PC-9 (cell line): ENCODE data around the gene LRP1B. TPM values are rescaled to one million over a fixed set of nuclear protein-coding genes. Genes with fewer than 3 reads are reported as not detected.

ENCODE experiments used
- BruUV-seq: library from RNA; stranded (reverse); fragments of 400-500 nt; replicated peaks from 2 replicates; lab custom pipeline; 2021; lab: Mats Ljungman, UMichigan
- CTCF ChIA-PET: fragments of 300-600 bp; sonication (Branson Sonifier 250); formaldehyde crosslinking; loops from one replicate; lab custom pipeline; 2022; ENCODE audit warnings: antibody characterized with exemption; lab: Charles Lee
- POLR2A ChIA-PET: fragments of 300-600 bp; sonication (Branson Sonifier 250); formaldehyde crosslinking; loops from one replicate; lab custom pipeline; 2022; ENCODE audit warnings: antibody characterized with exemption; ENCODE audit not compliant: unreplicated experiment; lab: Charles Lee
- DNase-seq, 2 experiments: peaks; one replicate each; pipeline versions ENCODE4 v3.0.0 to v3.0.0-alpha.2; 2015 to 2022; ENCODE audit warnings: mixed read lengths in 1 of 2
- H2AFZ ChIP-seq: fragments of 200-600 bp; sonication (generic); 2 replicates; pipeline ENCODE4 v1.8.1; 2017; ENCODE audit warnings: antibody characterized with exemption
- H3F3A ChIP-seq: fragments of 200-600 bp; sonication (generic); 2 replicates; pipeline ENCODE4 v1.8.1; 2017; ENCODE audit warnings: antibody characterized with exemption, mild to moderate bottlenecking, low read depth; ENCODE audit not compliant: insufficient read depth
- H3K27ac ChIP-seq: fragments of 200-600 bp; sonication (generic); 2 replicates; pipeline ENCODE4 v1.6.1; 2016; ENCODE audit warnings: mixed run types
- H3K27me3 ChIP-seq: fragments of 200-600 bp; sonication (generic); 2 replicates; pipeline ENCODE4 v1.6.1; 2016; ENCODE audit warnings: low read depth, mixed run types; ENCODE audit not compliant: insufficient read depth
- H3K36me3 ChIP-seq: fragments of 200-600 bp; sonication (generic); 2 replicates; pipeline ENCODE4 v1.6.1; 2016; ENCODE audit warnings: low read depth, mixed run types
- H3K4me1 ChIP-seq: fragments of 200-600 bp; sonication (generic); replicated peaks from 2 replicates; pipeline ENCODE4 v1.6.1; 2016; ENCODE audit warnings: mixed run types; ENCODE audit not compliant: insufficient read depth
- H3K4me2 ChIP-seq: fragments of 200-600 bp; sonication (generic); 2 replicates; pipeline ENCODE4 v1.6.1; 2017; ENCODE audit warnings: mixed run types
- H3K4me3 ChIP-seq: fragments of 200-600 bp; sonication (generic); 2 replicates; pipeline ENCODE4 v1.6.1; 2016; ENCODE audit warnings: mixed run types
- H3K79me2 ChIP-seq: fragments of 200-600 bp; sonication (generic); 2 replicates; pipeline ENCODE4 v1.6.1; 2017; ENCODE audit warnings: low read depth, mixed run types
- H3K9me2 ChIP-seq: fragments of 200-600 bp; sonication (generic); 2 replicates; pipeline ENCODE4 v1.8.1; 2017; ENCODE audit warnings: mild to moderate bottlenecking; ENCODE audit not compliant: insufficient read depth
- H3K9me3 ChIP-seq: fragments of 200-600 bp; sonication (generic); 2 replicates; pipeline ENCODE4 v1.8.1; 2016; ENCODE audit warnings: low read depth; ENCODE audit not compliant: insufficient read depth
- H4K20me1 ChIP-seq: fragments of 200-600 bp; sonication (generic); 2 replicates; pipeline ENCODE4 v1.8.1; 2017; ENCODE audit not compliant: insufficient read depth
- CTCF ChIP-seq: fragments of 200-600 bp; sonication (generic); conservative IDR thresholded peaks from 2 replicates; pipeline ENCODE4 v1.6.1; 2017; ENCODE audit warnings: mixed run types, antibody characterized with exemption, mild to moderate bottlenecking, moderate library complexity
- EZH2 ChIP-seq: fragments of 200-600 bp; sonication (generic); IDR thresholded peaks from 2 replicates; pipeline ENCODE4 v1.8.0; 2017; ENCODE audit warnings: antibody characterized with exemption, low read depth
- intact Hi-C: fragments of 100-400 bp; cut with micrococcal nuclease; formaldehyde crosslinking; loops from one replicate; pipeline ENCODE4 v1.10.0; 2022; ENCODE audit not compliant: unreplicated experiment
- total RNA-seq: library from RNA; stranded (reverse); gene quantifications from 2 replicates; pipeline ENCODE4 v1.2.3, GENCODE V29; 2021

LRP1B gene
- total RNA-seq, 1 experiment from 2014 or later, result 1.7 TPM

GRCh38 chr2:141384676-141385075 is 746.1 kb downstream of the LRP1B start:
- DNase-seq, result no peak
- no TSS peak for BruUV-seq
- Histone ChIP-seq H4K20me1 (no peaks in the 10 kb centered on the region), H3K36me3 (no peaks in the 10 kb centered on the region), H3K9me3 (no peaks in the 10 kb centered on the region), H3K4me1 (no peaks in the 10 kb centered on the region), H2AFZ (no peak overlapping the region), H3K4me2 (no peak overlapping the region), H3K4me3 (no peak overlapping the region), H3K9me2 (no peaks in the 10 kb centered on the region), H3F3A (no peaks in the 10 kb centered on the region), H3K27me3 (no peaks in the 10 kb centered on the region), H3K79me2 (no peaks in the 10 kb centered on the region), H3K27ac (no peak overlapping the region)
- ChIA-PET POLR2A (no interaction called here), CTCF (no interaction called here)
- intact Hi-C loops, result no loop called here
- TF ChIP-seq CTCF (no peak), EZH2 (no peak)

- Histone ChIP-seq H3K4me3 (no peak overlapping the region), H3K36me3 (no peaks in the 10 kb centered on the region), H3F3A (no peaks in the 10 kb centered on the region), H4K20me1 (no peaks in the 10 kb centered on the region), H3K4me1 (no peaks in the 10 kb centered on the region), H3K9me2 (no peaks in the 10 kb centered on the region), H3K27ac (no peak overlapping the region), H3K79me2 (no peaks in the 10 kb centered on the region), H3K4me2 (no peak overlapping the region), H2AFZ (no peak overlapping the region), H3K9me3 (no peaks in the 10 kb centered on the region), H3K27me3 (no peaks in the 10 kb centered on the region)
- no peak for TF ChIP-seq CTCF
- no peak for TF ChIP-seq EZH2
- DNase-seq, result no peak
- POLR2A ChIA-PET, result no interaction called here
- CTCF ChIA-PET, result no interaction called here
- intact Hi-C loops, result no loop called here
- no TSS peak for BruUV-seq
These were observed 748.9 kb downstream of the LRP1B start for GRCh38 chr2:141381946-141382345.

- no peaks in the 10 kb centered on the region for H3K9me2 ChIP-seq
- no peak overlapping the region for H3K4me3 ChIP-seq
- no TSS peak for BruUV-seq
- intact Hi-C loops, result no loop called here
- H4K20me1 ChIP-seq, result no peaks in the 10 kb centered on the region
- POLR2A ChIA-PET, result no interaction called here
- H3K4me2 ChIP-seq, result no peak overlapping the region
- no peaks in the 10 kb centered on the region for H3K36me3 ChIP-seq
- H3K9me3 ChIP-seq, result no peaks in the 10 kb centered on the region
- H3K79me2 ChIP-seq, result no peaks in the 10 kb centered on the region
- H3F3A ChIP-seq, result no peaks in the 10 kb centered on the region
- CTCF ChIA-PET, result no interaction called here
- no peak for DNase-seq
- no peaks in the 10 kb centered on the region for H3K4me1 ChIP-seq
- H3K27me3 ChIP-seq, result no peaks in the 10 kb centered on the region
- no peak overlapping the region for H2AFZ ChIP-seq
- H3K27ac ChIP-seq, result no peak overlapping the region
- TF ChIP-seq EZH2 (no peak), CTCF (no peak)
These were observed 750.5 kb downstream of the LRP1B start for GRCh38 chr2:141380008-141380979.
